Stimulated activated memory B cell treated with anti-CD40 and anti-IgM and Interleukin-4, amounts not matched to agents 10 μg/mL and 1 μg/mL and 100 μg/mL, for 72 hours (primary cell): ENCODE measurements around the gene SAMD1.

ENCODE experiments used
- ATAC-seq: fragments of 150-1000 bp; cut with Tn5 transposase; 2 replicates; pipeline ENCODE4 v1.10.0; 2021
- H3K27ac Mint-ChIP-seq: one replicate; pipeline ENCODE4 v1.8.0; 2022; ENCODE audit warnings: mild to moderate bottlenecking, mixed read lengths
- H3K27me3 Mint-ChIP-seq: one replicate; pipeline ENCODE4 v1.8.0; 2022; ENCODE audit warnings: mixed read lengths
- H3K36me3 Mint-ChIP-seq: one replicate; pipeline ENCODE4 v1.8.0; 2022; ENCODE audit warnings: mixed read lengths
- H3K4me1 Mint-ChIP-seq: one replicate; pipeline ENCODE4 v1.8.0; 2022; ENCODE audit warnings: mixed read lengths
- H3K4me3 Mint-ChIP-seq: one replicate; pipeline ENCODE4 v1.8.0; 2022; ENCODE audit warnings: mild to moderate bottlenecking, moderate library complexity, mixed read lengths
- H3K9me3 Mint-ChIP-seq: one replicate; pipeline ENCODE4 v1.8.0; 2022; ENCODE audit warnings: mixed read lengths

The SAMD1 gene

DNA sequence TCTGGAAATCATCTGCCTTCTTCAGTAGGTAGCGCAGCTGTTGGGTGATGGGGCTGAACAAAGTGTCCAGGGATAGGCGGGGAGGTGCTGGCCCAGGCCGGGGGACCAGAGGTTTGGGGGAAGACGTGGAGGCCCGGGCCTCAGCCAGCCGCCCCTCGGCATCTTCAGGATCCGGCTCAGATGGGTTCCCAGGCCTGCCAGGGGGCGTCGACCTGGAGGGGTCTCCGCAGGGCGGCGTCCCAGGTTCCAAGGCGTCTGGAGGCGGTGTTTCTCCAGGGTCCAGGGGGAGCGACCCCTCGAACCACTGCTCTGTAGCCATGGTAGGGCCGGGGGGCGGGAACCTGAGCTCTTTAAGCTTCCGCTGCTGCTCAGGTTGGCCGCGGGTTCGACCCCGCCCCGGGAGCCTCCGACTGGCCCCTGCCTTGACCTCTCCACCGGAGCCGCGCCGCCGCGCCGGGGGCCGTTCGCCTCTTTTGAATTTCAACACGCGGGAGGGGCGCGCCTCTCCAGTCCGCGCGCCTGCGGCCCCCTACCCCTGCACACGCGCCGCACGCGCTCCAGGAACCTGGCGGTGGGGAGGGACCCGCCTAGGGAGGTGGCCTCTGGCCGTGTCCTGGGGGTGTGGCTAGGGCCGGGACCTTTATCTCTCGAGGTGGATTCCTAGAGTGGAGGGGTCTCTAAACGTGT is 5.1 kb downstream of the SAMD1 start, which contains the start of gene C19orf67:
TSS of gene C19orf67 (minus strand) at position 475 of the 687 bp plus-strand sequence. CDS start at position 319, 156 bp downstream.
- no peak for ATAC-seq
- Mint-ChIP-seq H3K27me3 (no peaks in the 10 kb centered on the region), H3K36me3 (peaks cover 20% of the 10 kb centered on the region), H3K27ac (no peak within 1 kb of the TSS), H3K4me1 (peaks cover 12% of the 10 kb centered on the region), H3K9me3 (no peaks in the 10 kb centered on the region), H3K4me3 (no peak within 1 kb of the TSS)

DNA sequence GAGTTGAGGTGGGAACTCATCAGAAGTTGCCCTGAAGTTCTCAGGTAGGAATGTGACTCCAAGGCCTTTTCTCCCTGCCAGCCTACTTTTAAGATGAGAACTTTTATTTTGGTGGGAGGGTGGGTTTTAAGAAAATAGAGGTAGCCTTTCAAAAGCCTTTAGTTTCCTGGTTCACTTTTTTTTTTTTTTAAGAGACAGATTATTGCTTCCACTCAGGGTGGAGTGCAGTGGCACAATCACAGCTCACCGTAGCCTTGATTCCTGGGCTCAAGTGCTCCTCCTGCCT is 7.9 kb downstream of the SAMD1 start:
- H3K27ac Mint-ChIP-seq: peak overlapping the region; percentile 90
- no peak for ATAC-seq
- H3K4me1 Mint-ChIP-seq: peaks cover 5% of the 10 kb centered on the region

DNA sequence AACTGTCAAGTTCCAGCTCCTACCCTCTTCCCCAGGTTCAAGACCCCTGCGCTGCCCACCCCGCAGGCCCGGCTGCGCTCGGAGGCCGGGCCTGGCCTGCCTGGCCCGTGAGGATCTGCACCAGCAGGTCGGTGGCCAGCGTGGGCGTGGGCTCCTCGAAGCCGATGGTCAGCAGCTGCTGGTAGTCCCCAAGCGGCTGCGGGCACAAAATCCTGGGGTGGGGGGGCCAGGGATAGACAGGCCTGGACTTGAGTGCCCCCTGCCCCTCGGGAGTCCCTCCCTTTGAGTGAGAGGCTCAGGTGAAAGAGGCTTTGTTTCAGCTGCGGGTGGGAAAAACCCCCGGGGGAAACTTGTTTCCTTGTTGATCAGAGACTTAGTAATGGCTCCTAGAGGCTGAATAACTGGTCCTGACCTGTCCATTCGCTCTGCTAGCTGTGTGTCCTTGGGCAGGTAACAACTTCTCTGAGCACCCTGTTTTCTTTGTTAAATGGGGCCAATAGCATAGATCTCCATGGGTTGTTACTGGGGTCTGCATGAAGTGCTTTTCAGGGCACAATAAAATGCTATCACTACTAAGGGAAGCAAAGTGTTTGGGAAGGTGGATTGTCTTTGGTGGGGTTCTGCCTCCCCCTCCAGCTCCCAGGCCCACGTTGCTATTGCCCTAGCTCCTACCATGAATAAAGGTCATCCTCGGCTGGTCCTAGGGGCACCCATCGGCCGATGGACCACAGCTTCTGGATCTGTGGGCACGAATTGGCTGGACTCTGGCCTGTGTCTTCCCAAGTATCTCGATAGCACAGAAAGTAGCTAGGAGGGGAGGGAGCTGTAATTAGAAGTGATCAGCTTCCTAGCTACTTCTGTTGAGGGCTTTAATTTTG is 8.5 kb downstream of the SAMD1 start:
- H3K36me3 Mint-ChIP-seq: peaks cover 5% of the 10 kb centered on the region
- peak; percentile 29 for ATAC-seq
- H3K4me3 Mint-ChIP-seq: peak overlapping the region; percentile 96
- no peaks in the 10 kb centered on the region for H3K27me3 Mint-ChIP-seq
- H3K27ac Mint-ChIP-seq: peak overlapping the region; percentile 90
- H3K4me1 Mint-ChIP-seq: peaks cover 5% of the 10 kb centered on the region
- no peaks in the 10 kb centered on the region for H3K9me3 Mint-ChIP-seq

More for the DNA sequence above, 7.9 kb downstream of the SAMD1 start:
- Mint-ChIP-seq H3K27me3 (no peaks in the 10 kb centered on the region), H3K36me3 (peaks cover 5% of the 10 kb centered on the region), H3K9me3 (no peaks in the 10 kb centered on the region), H3K4me3 (no peak overlapping the region)

DNA sequence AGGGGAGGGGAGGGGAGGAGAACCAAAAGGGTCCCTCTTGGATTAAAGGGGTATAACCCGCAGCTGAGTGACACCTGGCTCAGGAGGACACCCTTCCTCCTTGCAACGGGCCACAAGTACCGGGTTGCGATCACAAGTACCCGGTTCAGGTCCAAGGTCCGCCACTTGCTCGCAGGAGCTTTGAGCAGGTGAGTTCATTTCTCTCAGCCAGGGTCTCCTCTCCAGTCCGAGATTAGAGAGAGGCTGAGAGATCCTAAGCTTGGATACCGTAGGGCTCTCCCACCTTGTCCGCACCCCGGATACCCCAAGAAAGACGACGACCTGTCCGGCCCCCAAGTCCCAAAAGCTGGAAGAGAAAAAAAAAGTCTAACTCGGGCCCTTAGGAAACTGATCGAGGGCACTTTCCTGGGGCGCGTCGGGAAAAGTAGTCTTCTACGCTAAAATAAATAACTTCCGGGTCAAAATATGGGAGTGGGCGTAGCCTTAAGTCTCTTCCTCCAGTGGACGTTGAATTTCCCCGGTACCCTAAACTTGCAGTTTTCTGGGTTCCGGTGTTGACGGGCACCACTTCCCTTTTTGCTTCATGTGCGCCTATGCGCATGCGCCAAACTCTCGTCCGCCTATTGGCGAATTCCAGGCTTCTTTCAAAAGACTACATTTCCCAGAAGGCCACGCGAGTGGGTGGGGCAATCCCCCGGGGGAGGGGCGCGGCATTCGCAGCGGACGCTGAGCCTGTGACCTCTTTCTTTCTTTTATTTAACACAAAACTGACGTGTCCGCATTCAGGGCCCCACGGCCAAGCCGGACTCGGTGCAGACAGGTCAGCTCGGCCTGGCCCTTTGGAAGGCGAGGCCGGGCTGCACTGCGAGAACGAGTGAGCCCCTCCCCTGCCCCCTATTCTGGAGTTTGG is 9.4 kb downstream of the SAMD1 start:
- Mint-ChIP-seq H3K27ac (peak overlapping the region; percentile 90), H3K9me3 (no peaks in the 10 kb centered on the region), H3K4me3 (peak overlapping the region; percentile 96), H3K4me1 (peaks cover 5% of the 10 kb centered on the region), H3K36me3 (peaks cover 5% of the 10 kb centered on the region), H3K27me3 (no peaks in the 10 kb centered on the region)
- peak; percentile 96 for ATAC-seq

DNA sequence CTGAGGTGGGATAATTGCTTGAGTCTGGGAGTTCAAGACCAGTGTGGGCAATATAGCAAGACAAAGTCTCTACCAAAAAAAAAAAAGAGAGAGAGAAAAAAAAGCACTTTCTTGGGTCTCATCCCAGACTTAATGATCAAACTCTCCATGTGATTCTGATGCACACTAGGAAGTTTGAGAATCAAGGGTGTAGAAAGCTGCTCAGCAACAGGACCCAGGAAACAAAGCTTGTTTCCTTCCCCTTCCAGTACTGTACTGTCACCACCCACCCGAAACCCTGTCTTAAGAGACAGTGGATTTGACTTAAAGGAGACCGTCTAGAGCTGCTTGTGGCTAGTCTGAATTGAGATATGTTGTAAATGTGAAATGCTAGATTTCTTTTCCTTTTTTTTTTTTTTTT is 12.1 kb downstream of the SAMD1 start:
- Mint-ChIP-seq H3K27ac (no peak overlapping the region), H3K4me1 (peaks cover 22% of the 10 kb centered on the region), H3K36me3 (no peaks in the 10 kb centered on the region), H3K27me3 (no peaks in the 10 kb centered on the region), H3K4me3 (no peak overlapping the region), H3K9me3 (no peaks in the 10 kb centered on the region)
- ATAC-seq: no peak

DNA sequence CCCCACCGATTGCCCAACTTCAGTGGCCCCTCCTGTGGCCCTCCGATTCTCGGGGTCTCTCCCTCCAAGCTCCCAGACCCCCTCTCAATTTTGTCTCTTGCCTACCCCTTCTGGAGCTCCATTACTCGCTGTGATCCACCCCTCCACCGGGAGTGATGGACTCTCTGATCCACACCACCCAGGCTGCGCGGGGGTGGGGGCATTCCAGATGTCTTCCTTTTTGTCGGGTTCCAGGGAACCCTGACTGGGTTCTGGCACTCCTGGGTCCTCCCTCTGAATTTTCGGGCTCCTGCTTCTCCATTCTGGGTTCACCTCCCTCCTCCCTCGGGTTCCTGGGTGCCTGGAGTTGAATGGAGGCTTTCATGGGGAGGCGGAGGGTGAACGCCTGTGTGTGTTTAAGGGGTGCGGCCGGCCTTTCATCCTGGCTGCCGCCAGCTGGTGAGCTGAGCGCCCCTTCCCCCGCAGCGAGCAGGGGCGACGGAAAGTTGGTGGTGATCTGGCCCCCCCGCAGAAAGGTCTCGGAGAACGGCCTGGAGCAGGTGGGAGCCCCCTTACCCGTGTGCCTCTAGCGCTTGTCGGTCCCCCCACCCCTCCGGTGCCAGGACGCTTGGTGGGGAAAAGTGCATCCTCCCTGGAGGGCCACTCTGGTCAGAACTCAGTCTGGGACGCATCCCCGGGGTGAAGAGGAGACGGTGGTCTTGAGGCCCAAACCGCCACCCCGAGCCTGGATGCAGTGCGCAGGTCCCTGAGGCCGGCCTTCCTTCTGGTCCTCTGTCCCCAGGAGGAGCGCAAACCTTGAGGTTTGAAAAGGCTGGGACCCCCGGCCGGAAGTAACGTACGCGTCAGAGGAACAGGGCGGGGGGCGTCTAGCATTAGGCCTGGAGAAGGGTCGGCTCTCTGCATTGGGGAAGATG is 16.4 kb downstream of the SAMD1 start:
- Mint-ChIP-seq H3K4me3 (peak overlapping the region; percentile 84), H3K27ac (peak overlapping the region; percentile 73), H3K4me1 (peaks cover 24% of the 10 kb centered on the region), H3K36me3 (no peaks in the 10 kb centered on the region), H3K27me3 (no peaks in the 10 kb centered on the region), H3K9me3 (no peaks in the 10 kb centered on the region)
- peak; percentile 1 for ATAC-seq

DNA sequence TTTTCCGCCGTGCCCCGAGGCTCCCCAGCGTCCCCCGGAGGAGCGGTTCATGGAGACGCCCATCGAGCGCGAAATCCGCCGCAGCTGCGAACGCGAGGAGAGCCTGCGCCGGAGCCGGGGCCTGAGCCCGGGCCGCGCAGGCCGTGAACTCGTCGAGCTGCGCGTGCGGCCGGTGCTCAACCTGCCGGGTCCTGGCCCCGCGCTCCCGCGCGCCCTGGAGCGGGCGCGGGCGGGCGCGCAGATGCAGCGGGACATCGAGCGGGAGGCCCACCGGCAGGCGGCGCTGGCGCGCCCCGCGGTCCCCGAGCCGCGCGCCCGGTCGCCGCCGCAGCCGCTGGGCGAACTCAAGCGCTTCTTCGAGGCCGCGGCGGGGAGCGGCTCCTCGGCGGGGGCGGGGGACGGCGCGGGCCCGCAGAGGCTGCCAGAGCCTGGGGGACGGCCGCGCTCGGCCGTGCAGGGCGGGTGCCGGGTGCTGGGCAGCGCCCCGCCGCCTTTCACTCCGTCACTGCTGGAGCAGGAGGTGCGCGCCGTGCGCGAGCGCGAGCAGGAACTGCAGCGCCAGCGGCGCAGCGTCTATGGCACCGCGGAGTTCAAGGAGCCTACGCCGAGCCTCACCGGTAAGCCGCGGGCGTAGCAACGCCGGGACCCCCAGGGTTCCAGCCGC is 17.2 kb downstream of the SAMD1 start:
- peak overlapping the region; percentile 73 for H3K27ac Mint-ChIP-seq

DNA sequence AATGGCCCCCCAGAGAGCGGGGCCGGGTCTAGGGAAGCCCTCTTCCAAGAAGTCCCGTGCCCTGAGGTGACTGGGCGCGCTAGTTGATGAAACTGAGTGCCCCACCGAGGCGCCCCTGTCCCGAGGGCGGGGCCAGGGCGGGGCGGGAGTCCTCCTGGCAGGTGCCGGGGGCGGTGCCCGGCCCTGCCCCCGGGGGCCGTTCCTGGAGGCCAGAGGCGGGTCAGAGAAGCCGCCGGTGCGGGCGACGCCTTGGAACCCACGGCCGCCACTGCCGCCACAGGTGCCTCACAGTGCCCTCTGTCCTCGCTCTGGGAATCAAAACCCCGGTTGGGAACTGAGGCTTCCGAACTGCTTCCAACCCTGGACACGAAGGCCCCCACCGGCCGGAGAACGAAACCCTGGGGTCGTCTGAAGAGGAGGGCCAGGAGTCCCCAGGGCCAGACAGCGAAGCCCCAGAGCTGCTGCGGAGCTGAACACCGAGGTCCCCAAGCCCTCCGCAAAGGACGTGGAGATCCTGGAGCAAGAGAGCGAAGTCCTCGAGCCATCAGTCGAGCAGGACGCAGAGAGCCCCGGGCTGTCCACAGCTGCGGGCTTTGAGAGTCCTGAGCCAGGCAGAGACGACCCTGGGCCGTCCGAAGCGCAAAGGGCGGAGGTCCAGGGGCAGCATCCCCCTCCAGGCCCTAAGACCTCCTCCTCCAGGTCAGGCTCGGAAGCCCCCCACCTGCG is 17.9 kb downstream of the SAMD1 start, which contains the start of gene MISP3:
TSS of gene MISP3 (plus strand) at position 252 of the 726 bp plus-strand sequence. CDS start 524 bp downstream, outside the sequence.
- Mint-ChIP-seq H3K27ac (peak within 1 kb of the TSS; percentile 73), H3K4me3 (peak within 1 kb of the TSS; percentile 84), H3K9me3 (no peaks in the 10 kb centered on the region), H3K4me1 (peaks cover 24% of the 10 kb centered on the region), H3K27me3 (no peaks in the 10 kb centered on the region), H3K36me3 (no peaks in the 10 kb centered on the region)
- ATAC-seq: peak; percentile 40

More for the DNA sequence above, 17.2 kb downstream of the SAMD1 start:
- Mint-ChIP-seq H3K4me1 (peaks cover 24% of the 10 kb centered on the region), H3K9me3 (no peaks in the 10 kb centered on the region), H3K27me3 (no peaks in the 10 kb centered on the region), H3K4me3 (peak overlapping the region; percentile 84), H3K36me3 (no peaks in the 10 kb centered on the region)
- ATAC-seq: peak; percentile 87

DNA sequence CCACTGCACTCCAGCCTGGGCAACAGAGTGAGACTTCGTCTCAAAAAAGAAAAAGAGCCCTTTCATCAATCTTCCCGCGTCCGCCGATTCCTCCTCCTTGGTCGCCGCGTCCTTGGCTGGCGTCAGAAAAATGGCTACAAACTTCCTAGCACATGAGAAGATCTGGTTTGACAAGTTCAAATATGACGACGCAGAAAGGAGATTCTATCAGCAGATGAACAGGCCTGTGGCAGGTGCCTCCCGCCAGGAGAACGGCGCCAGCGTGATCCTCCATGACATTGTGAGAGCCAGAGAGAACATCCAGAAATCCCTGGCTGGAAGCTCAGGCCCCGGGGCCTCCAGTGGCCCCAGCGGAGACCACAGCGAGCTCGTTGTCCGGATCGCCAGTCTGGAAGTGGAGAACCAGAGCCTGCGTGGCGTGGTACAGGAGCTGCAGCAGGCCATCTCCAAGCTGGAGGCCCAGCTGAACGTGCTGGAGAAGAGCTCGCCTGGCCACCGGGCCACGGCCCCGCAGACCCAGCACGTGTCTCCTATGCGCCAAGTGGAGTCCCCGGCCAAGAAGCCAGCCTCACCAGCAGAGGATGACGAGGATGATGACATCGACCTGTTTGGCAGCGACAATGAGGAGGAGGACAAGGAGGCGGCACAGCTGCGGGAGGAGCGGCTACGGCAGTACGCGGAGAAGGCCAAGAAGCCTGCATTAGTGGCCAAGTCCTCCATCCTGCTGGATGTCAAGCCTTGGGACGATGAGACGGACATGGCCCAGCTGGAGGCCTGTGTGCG is 20.1 kb downstream of the SAMD1 start:
- Mint-ChIP-seq H3K4me3 (no peak overlapping the region), H3K36me3 (no peaks in the 10 kb centered on the region), H3K9me3 (no peaks in the 10 kb centered on the region), H3K4me1 (peaks cover 33% of the 10 kb centered on the region), H3K27me3 (peaks cover 13% of the 10 kb centered on the region), H3K27ac (no peak overlapping the region)
- ATAC-seq: no peak

DNA sequence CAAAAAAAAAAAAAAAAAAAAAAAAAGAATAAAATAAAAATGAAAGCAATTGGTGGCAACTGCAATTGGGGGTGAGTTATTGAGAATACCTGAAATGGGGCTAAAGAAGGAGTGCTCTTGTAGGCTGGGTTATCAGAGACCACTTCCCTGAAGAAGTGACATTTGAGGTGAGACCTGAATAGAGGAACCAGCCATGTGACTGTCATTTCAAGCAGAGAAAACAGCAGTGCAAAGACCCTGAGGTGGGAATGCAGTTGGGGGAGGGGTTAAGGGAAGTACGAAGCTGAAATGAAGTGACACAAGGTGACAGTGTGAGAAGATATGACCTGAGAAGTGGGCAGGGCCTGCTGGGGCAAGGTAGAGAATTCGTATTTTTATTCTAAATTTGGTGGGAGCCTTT is 24.4 kb downstream of the SAMD1 start:
- H3K27ac Mint-ChIP-seq: no peak overlapping the region
- no peak for ATAC-seq
- H3K27me3 Mint-ChIP-seq: peaks cover 18% of the 10 kb centered on the region
- no peaks in the 10 kb centered on the region for H3K9me3 Mint-ChIP-seq
- no peak overlapping the region for H3K4me3 Mint-ChIP-seq
- peaks cover 9% of the 10 kb centered on the region for H3K4me1 Mint-ChIP-seq
- no peaks in the 10 kb centered on the region for H3K36me3 Mint-ChIP-seq

DNA sequence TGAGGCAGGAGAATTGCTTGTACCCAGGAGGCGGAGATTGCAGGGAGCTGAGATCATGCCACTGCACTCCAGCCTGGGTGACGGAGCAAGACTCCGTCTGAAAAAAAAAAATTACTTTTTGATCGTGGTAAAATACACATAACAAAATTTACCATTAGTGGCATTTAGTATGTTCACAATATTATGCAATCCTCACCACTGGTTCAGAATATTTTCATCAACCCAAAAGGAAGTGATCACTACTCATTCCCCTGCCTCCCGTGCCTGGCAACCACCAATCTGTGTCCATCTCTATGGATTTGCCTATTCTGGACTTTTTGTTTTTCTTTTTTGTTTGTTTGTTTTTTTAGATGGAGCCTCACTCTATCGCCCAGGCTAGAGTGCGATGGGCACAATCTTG is 27.4 kb downstream of the SAMD1 start:
- ATAC-seq: no peak
- Mint-ChIP-seq H3K27me3 (peaks cover 47% of the 10 kb centered on the region), H3K4me1 (peaks cover 25% of the 10 kb centered on the region), H3K4me3 (no peak overlapping the region), H3K27ac (no peak overlapping the region), H3K36me3 (no peaks in the 10 kb centered on the region), H3K9me3 (no peaks in the 10 kb centered on the region)

DNA sequence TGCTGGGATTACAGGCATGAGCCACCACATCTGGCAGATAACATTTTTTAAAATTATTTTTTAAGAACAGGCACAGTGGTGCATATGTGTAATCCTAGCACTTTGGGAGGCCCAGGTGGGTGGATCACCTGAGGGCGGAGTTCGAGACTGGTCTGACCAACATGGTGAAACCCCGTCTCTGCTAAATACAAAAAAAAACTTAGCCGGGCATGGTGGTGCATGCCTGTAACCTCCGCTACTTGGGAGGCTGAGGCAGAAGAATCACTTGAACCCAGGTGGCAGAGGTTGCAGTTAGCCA is 28.0 kb downstream of the SAMD1 start:
- Mint-ChIP-seq H3K27ac (no peak overlapping the region), H3K4me1 (peaks cover 31% of the 10 kb centered on the region), H3K9me3 (no peaks in the 10 kb centered on the region), H3K4me3 (no peak overlapping the region), H3K27me3 (peaks cover 53% of the 10 kb centered on the region), H3K36me3 (no peaks in the 10 kb centered on the region)
- no peak for ATAC-seq
